ENCODE data around the gene ZNF593. TPM values are rescaled to one million over a fixed set of nuclear protein-coding genes. Genes with fewer than 3 reads are reported as not detected.

The ZNF593 gene
- total RNA-seq, 1 donor from 2014 or later, result 36.2 TPM

GRCh38 chr1:26159743-26160039 is 10.0 kb upstream of the ZNF593 start:
- H3K27me3 Mint-ChIP-seq (ENCODE audit: low read depth), result peaks cover 43% of the 10 kb centered on the region
- H3K4me1 Mint-ChIP-seq, result peaks cover 54% of the 10 kb centered on the region
- peak overlapping the region; percentile 81 for H3K4me3 Mint-ChIP-seq

DNA sequence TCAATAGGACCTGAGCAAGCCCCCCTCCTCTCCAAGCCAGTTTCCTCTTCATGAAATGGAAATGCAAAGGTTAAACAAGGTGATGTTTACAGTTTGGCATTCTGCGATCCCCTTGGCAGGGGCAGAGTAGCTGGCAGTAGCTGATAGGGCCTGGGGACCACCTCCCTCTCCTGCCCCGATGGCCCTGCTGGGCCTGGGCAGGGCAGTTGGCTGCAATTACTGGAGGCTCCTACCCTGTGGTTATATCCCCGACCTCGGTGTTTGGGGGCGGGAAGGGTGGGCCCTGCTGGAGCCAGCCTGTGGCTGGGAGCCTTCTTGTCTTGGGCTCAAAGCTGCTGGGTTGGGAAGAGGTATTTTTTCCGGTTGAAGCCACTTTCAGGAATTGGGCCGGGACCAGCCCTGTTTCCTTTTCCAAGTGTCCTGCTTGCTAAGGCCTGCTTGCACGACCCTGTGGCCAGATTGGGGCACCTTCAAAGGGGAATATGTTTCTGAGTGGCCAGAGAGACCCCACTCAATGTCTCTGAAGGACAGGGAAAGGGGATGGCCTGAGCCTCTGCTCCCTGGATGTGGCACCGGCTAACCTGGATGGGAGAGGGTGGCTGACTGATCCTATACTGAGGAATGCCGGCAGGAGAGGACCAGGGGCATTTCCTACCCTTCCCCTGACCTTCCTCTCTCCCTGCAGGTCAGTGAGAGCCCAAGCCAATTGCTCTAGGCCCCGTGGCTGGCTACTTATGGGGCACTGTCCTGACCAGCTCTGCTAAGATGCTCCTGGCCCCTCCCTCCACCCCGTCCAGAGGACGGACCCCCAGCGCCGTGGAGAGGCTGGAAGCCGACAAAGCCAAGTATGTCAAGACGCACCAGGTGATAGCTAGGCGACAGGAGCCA is 8.9 kb upstream of the ZNF593 start:
- TF ChIP-seq, protein P1, sequence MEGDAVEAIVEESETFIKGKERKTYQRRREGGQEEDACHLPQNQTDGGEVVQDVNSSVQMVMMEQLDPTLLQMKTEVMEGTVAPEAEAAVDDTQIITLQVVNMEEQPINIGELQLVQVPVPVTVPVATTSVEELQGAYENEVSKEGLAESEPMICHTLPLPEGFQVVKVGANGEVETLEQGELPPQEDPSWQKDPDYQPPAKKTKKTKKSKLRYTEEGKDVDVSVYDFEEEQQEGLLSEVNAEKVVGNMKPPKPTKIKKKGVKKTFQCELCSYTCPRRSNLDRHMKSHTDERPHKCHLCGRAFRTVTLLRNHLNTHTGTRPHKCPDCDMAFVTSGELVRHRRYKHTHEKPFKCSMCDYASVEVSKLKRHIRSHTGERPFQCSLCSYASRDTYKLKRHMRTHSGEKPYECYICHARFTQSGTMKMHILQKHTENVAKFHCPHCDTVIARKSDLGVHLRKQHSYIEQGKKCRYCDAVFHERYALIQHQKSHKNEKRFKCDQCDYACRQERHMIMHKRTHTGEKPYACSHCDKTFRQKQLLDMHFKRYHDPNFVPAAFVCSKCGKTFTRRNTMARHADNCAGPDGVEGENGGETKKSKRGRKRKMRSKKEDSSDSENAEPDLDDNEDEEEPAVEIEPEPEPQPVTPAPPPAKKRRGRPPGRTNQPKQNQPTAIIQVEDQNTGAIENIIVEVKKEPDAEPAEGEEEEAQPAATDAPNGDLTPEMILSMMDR (conservative IDR thresholded peaks at IDR 0.05), result no peak
- Mint-ChIP-seq H3K4me1 (peaks cover 53% of the 10 kb centered on the region), H3K27ac (ENCODE audit: unreplicated experiment) (peak overlapping the region; percentile 35), H3K36me3 (ENCODE audit: low read depth) (no peaks in the 10 kb centered on the region), H3K27me3 (ENCODE audit: low read depth) (peaks cover 32% of the 10 kb centered on the region), H3K9me3 (no peaks in the 10 kb centered on the region), H3K4me3 (peak overlapping the region; percentile 76)
- DNase-seq (ENCODE audit: low read depth, low spot score), result no peak

More at GRCh38 chr1:26159743-26160039, 10.0 kb upstream of the ZNF593 start:
- no peak overlapping the region for H3K27ac Mint-ChIP-seq (ENCODE audit: unreplicated experiment)
- no peak for DNase-seq (ENCODE audit: low read depth, low spot score)
- H3K36me3 Mint-ChIP-seq (ENCODE audit: low read depth), result no peaks in the 10 kb centered on the region
- TF ChIP-seq, protein P1 (conservative IDR thresholded peaks at IDR 0.05), result no peak
- H3K9me3 Mint-ChIP-seq, result no peaks in the 10 kb centered on the region

- peak; percentile 58 for DNase-seq (ENCODE audit: low read depth, low spot score)
- Mint-ChIP-seq H3K27me3 (ENCODE audit: low read depth) (peaks cover 29% of the 10 kb centered on the region), H3K4me1 (peaks cover 49% of the 10 kb centered on the region)
Measured at GRCh38 chr1:26161415-26162219, 8.1 kb upstream of the ZNF593 start.

DNA sequence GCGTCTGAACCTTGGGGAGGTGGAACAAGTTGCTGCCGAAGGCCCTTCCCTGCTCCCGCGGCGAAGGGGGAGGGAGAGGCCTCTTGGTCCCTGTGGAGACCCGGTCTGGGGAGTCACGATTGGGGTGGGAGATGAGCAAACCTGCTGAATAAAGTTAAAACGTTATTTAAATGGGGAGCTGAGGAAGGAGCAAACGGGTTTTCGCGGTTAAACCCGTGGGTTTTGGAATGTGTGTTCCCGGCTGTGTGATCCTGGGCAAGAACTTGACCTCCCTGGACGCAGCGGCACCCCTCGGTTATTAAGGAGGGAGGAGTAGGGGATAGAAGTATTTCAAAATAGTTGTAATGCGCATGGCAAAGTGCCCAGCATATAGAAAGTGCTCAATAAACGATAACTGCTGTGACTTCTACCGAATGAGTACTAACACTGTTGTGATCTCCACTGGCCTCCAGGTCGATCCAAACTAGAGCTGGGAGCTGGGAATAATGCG is 7.4 kb upstream of the ZNF593 start:
- peak overlapping the region; percentile 85 for H3K4me3 Mint-ChIP-seq
- H3K36me3 Mint-ChIP-seq (ENCODE audit: low read depth), result no peaks in the 10 kb centered on the region
- DNase-seq (ENCODE audit: low read depth, low spot score), result no peak
- H3K9me3 Mint-ChIP-seq, result no peaks in the 10 kb centered on the region
- H3K27me3 Mint-ChIP-seq (ENCODE audit: low read depth), result peaks cover 25% of the 10 kb centered on the region
- TF ChIP-seq, protein P1 (conservative IDR thresholded peaks at IDR 0.05), result no peak
- peaks cover 46% of the 10 kb centered on the region for H3K4me1 Mint-ChIP-seq
- H3K27ac Mint-ChIP-seq (ENCODE audit: unreplicated experiment), result peak overlapping the region; percentile 35

More at GRCh38 chr1:26161415-26162219, 8.1 kb upstream of the ZNF593 start:
- Mint-ChIP-seq H3K4me3 (peak overlapping the region; percentile 85), H3K36me3 (ENCODE audit: low read depth) (no peaks in the 10 kb centered on the region), H3K27ac (ENCODE audit: unreplicated experiment) (peak overlapping the region; percentile 35), H3K9me3 (no peaks in the 10 kb centered on the region)
- TF ChIP-seq, protein P1 (conservative IDR thresholded peaks at IDR 0.05), result peak; percentile 51

GRCh38 chr1:26163684-26164035 is 6.0 kb upstream of the ZNF593 start:
- H3K4me1 Mint-ChIP-seq, result peaks cover 45% of the 10 kb centered on the region
- DNase-seq (ENCODE audit: low read depth, low spot score), result no peak
- no peak overlapping the region for H3K27ac Mint-ChIP-seq (ENCODE audit: unreplicated experiment)
- H3K4me3 Mint-ChIP-seq, result peak overlapping the region; percentile 51
- H3K9me3 Mint-ChIP-seq, result no peaks in the 10 kb centered on the region
- TF ChIP-seq, protein P1 (conservative IDR thresholded peaks at IDR 0.05), result no peak
- no peaks in the 10 kb centered on the region for H3K36me3 Mint-ChIP-seq (ENCODE audit: low read depth)
- H3K27me3 Mint-ChIP-seq (ENCODE audit: low read depth), result peaks cover 15% of the 10 kb centered on the region

Data from neural crest cell (in vitro differentiated cells).